ENCODE data around the gene KCNQ1. TPM values are rescaled to one million over a fixed set of nuclear protein-coding genes. Genes with fewer than 3 reads are reported as not detected.

Gene KCNQ1
- total RNA-seq, 1 donor from 2014 or later = 0.16 TPM

DNA sequence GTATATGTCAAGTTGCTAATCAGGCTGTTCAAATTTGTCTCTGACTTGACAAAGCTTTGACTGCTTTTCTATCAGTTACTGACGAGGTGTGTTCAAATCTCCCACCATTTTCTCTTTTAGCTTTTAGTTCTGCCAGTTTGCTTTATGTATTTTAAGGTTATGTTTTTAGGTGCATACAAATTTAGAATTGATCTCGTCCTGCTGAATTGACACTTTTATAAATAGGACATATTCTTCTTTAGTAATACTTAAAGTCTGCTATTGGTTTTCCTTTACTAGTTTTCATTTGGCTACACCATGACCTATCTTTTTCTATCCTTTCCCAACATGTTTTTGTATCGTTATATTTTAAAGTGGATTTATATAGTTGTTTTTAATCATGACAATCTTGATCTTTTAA, 320.7 kb downstream of the KCNQ1 start:
- no peaks in the 10 kb centered on the region for H3K36me3 Mint-ChIP-seq (ENCODE audit: unreplicated experiment)
- peaks cover 11% of the 10 kb centered on the region for H3K9me3 Mint-ChIP-seq (ENCODE audit: unreplicated experiment)
- H3K27ac Mint-ChIP-seq (ENCODE audit: unreplicated experiment) = no peak overlapping the region
- H3K4me1 Mint-ChIP-seq (ENCODE audit: unreplicated experiment) = peaks cover 8% of the 10 kb centered on the region
- DNase-seq (ENCODE audit: extremely low spot score, unreplicated experiment) = no peak
- no peak for TF ChIP-seq CTCF (IDR thresholded peaks at IDR 0.05)
- H3K4me3 Mint-ChIP-seq (ENCODE audit: unreplicated experiment) = no peak overlapping the region
- H3K27me3 Mint-ChIP-seq (ENCODE audit: unreplicated experiment) = peaks cover 38% of the 10 kb centered on the region

- H3K4me1 Mint-ChIP-seq (ENCODE audit: unreplicated experiment) = peaks cover 8% of the 10 kb centered on the region
- DNase-seq (ENCODE audit: extremely low spot score, unreplicated experiment) = no peak
- H3K4me3 Mint-ChIP-seq (ENCODE audit: unreplicated experiment) = no peak overlapping the region
- no peaks in the 10 kb centered on the region for H3K36me3 Mint-ChIP-seq (ENCODE audit: unreplicated experiment)
- peaks cover 11% of the 10 kb centered on the region for H3K9me3 Mint-ChIP-seq (ENCODE audit: unreplicated experiment)
- no peak for TF ChIP-seq CTCF (IDR thresholded peaks at IDR 0.05)
- no peak overlapping the region for H3K27ac Mint-ChIP-seq (ENCODE audit: unreplicated experiment)
- peaks cover 38% of the 10 kb centered on the region for H3K27me3 Mint-ChIP-seq (ENCODE audit: unreplicated experiment)
These were observed 321.4 kb downstream of the KCNQ1 start for GRCh38 chr11:2766166-2766565.

DNA sequence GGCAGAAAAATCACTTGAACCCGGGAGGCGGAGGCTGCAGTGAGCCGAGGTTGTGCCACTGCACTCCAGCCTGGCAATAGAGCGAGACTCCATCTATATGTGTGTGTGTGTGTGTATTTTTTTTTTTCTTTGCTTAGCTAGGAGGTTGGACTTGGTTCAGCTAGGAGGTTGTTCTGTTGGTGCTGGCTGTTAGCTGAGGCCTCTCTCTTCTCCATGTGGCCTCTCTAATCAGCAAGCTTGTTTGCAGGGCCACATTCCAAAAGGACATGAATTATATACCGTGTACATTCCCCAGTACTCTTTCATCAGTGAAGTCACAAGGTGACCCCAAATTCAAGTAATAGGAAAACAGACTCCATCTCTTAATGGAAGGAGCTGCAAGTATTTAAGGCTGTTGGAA, 322.3 kb downstream of the KCNQ1 start:
- TF ChIP-seq CTCF (IDR thresholded peaks at IDR 0.05) = no peak
- peaks cover 38% of the 10 kb centered on the region for H3K27me3 Mint-ChIP-seq (ENCODE audit: unreplicated experiment)
- no peak for DNase-seq (ENCODE audit: extremely low spot score, unreplicated experiment)
- H3K4me1 Mint-ChIP-seq (ENCODE audit: unreplicated experiment) = peaks cover 8% of the 10 kb centered on the region
- H3K4me3 Mint-ChIP-seq (ENCODE audit: unreplicated experiment) = no peak overlapping the region
- H3K27ac Mint-ChIP-seq (ENCODE audit: unreplicated experiment) = no peak overlapping the region
- H3K9me3 Mint-ChIP-seq (ENCODE audit: unreplicated experiment) = peaks cover 11% of the 10 kb centered on the region
- no peaks in the 10 kb centered on the region for H3K36me3 Mint-ChIP-seq (ENCODE audit: unreplicated experiment)

DNA sequence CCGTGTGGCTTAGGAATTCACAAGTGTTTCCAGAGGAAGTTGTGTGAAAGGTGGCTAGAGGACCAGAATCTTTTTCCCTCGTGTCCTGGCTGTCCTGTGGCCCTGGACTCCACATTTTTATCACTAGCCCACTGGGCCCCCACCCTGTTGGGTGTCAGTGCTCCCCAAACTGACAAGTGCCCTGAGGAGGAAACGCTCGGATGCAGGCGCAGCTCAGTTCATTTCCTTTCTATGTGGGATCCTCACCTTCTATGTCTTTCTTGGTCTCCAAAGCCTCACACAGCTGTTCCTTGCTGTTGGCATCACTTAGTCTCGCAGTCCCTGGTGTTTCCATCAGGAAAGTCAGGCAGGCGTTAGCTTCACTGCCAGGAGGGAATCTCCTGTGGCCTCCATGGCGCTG, 323.0 kb downstream of the KCNQ1 start:
- peaks cover 11% of the 10 kb centered on the region for H3K9me3 Mint-ChIP-seq (ENCODE audit: unreplicated experiment)
- H3K4me3 Mint-ChIP-seq (ENCODE audit: unreplicated experiment) = no peak overlapping the region
- TF ChIP-seq CTCF (IDR thresholded peaks at IDR 0.05) = no peak
- no peaks in the 10 kb centered on the region for H3K36me3 Mint-ChIP-seq (ENCODE audit: unreplicated experiment)
- peaks cover 38% of the 10 kb centered on the region for H3K27me3 Mint-ChIP-seq (ENCODE audit: unreplicated experiment)
- peaks cover 8% of the 10 kb centered on the region for H3K4me1 Mint-ChIP-seq (ENCODE audit: unreplicated experiment)
- no peak overlapping the region for H3K27ac Mint-ChIP-seq (ENCODE audit: unreplicated experiment)
- no peak for DNase-seq (ENCODE audit: extremely low spot score, unreplicated experiment)

DNA sequence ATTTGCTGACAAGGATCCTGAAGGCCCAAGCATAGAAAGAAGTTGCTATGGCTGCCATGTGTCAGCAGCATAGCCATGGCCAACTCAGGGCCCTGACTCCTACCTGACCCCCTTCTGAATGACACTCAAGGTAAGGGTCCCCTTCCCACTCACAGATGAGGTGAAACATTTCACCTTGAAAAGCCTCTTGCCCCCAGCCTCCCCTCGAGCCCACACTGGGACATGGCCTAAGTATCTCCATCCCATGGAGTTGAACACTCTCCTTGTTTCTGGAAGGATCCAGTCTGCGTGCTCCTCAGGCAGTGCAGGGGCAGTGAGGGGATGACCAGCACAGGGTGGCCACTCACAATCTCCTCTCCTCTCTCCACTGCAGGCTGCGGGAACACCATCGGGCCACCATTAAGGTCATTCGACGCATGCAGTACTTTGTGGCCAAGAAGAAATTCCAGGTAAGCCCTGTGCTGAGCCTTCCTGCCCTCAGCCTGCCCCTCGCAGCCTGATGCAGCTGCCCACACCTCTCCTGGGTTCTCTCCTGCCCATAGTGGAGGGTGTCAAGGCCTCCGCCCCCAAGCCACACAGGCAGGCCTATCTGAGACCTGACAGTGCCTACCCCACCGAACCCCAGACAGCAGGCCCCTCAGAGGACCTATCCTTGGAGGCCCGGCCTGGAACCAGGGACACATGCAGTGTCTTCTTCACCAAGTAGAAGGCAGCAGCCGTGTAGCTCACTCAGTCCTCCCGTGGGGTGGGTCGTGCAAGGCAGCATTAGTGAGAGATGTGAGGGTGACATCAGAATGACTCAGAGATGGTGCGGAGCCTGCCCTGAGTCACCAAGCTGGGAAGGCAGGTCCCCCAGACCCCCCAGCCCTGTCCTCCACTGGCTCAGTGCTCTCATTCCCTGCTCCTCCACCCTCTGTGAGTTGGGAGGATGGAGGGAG, 323.9 kb downstream of the KCNQ1 start:
- peaks cover 8% of the 10 kb centered on the region for H3K4me1 Mint-ChIP-seq (ENCODE audit: unreplicated experiment)
- peaks cover 11% of the 10 kb centered on the region for H3K9me3 Mint-ChIP-seq (ENCODE audit: unreplicated experiment)
- peak; percentile 77 for DNase-seq (ENCODE audit: extremely low spot score, unreplicated experiment)
- H3K36me3 Mint-ChIP-seq (ENCODE audit: unreplicated experiment) = no peaks in the 10 kb centered on the region
- H3K27ac Mint-ChIP-seq (ENCODE audit: unreplicated experiment) = no peak overlapping the region
- H3K4me3 Mint-ChIP-seq (ENCODE audit: unreplicated experiment) = no peak overlapping the region
- peaks cover 47% of the 10 kb centered on the region for H3K27me3 Mint-ChIP-seq (ENCODE audit: unreplicated experiment)
- no peak for TF ChIP-seq CTCF (IDR thresholded peaks at IDR 0.05)

All from osteocyte (in vitro differentiated cells).